Caco-2 (cell line): Measurements from ENCODE around the gene HDGFL2. TPM values are rescaled to one million over a fixed set of nuclear protein-coding genes. Genes with fewer than 3 reads are reported as not detected.

Experiments used
- BruUV-seq: library from RNA; stranded (reverse); fragments of 400-500 nt; replicated peaks from 2 replicates; lab custom pipeline; 2021; lab: Mats Ljungman, UMichigan
- CTCF ChIA-PET: fragments of 300-600 bp; sonication (Branson Sonifier 250); formaldehyde crosslinking; loops from one replicate; lab custom pipeline; 2022; ENCODE audit warnings: antibody characterized with exemption; lab: Charles Lee
- POLR2A ChIA-PET: fragments of 300-600 bp; sonication (Branson Sonifier 250); formaldehyde crosslinking; loops from one replicate; lab custom pipeline; 2022; ENCODE audit warnings: antibody characterized with exemption; lab: Charles Lee
- DNase-seq, 2 experiments: peaks; one replicate each; pipeline versions ENCODE4 v3.0.0 to v3.0.0-alpha.2; 2020 to 2022
- H3K27me3 ChIP-seq: replicated peaks from 2 replicates; pipeline ENCODE4 v1.6.0; 2011; ENCODE audit warnings: low read length; ENCODE audit not compliant: control insufficient read depth, insufficient read depth
- H3K36me3 ChIP-seq: 2 replicates; pipeline ENCODE4 v1.5.1; 2011; ENCODE audit warnings: low read length; ENCODE audit not compliant: control insufficient read depth, insufficient read depth
- H3K4me1 ChIP-seq: fragments of 250-450 bp; sonication (Bioruptor Pico); 2 replicates; pipeline ENCODE4 v1.5.1; 2020; ENCODE audit warnings: mild to moderate bottlenecking
- H3K4me3 ChIP-seq: 2 replicates; pipeline ENCODE4 v1.5.1; 2011; ENCODE audit warnings: low read depth, mild to moderate bottlenecking, control low read depth, low read length
- H3K9me3 ChIP-seq: fragments of 250-450 bp; sonication (Bioruptor Pico); 2 replicates; pipeline ENCODE4 v1.5.1; 2020; ENCODE audit warnings: mild to moderate bottlenecking, moderate library complexity
- H3K27ac Mint-ChIP-seq: one replicate; pipeline ENCODE4 v1.8.0; 2022; ENCODE audit warnings: mixed read lengths; ENCODE audit not compliant: unreplicated experiment
- H3K27me3 Mint-ChIP-seq: one replicate; pipeline ENCODE4 v1.8.0; 2022; ENCODE audit warnings: mixed read lengths; ENCODE audit not compliant: insufficient read depth, unreplicated experiment
- H3K36me3 Mint-ChIP-seq: one replicate; pipeline ENCODE4 v1.8.0; 2022; ENCODE audit warnings: mild to moderate bottlenecking, mixed read lengths; ENCODE audit not compliant: insufficient read depth, unreplicated experiment
- H3K4me1 Mint-ChIP-seq: one replicate; pipeline ENCODE4 v1.8.0; 2022; ENCODE audit warnings: low read depth, mixed read lengths; ENCODE audit not compliant: unreplicated experiment
- H3K4me3 Mint-ChIP-seq: one replicate; pipeline ENCODE4 v1.8.0; 2022; ENCODE audit warnings: mild to moderate bottlenecking, moderate library complexity, mixed read lengths; ENCODE audit not compliant: unreplicated experiment
- H3K9me3 Mint-ChIP-seq: one replicate; pipeline ENCODE4 v1.8.0; 2022; ENCODE audit warnings: mixed read lengths; ENCODE audit not compliant: unreplicated experiment
- CTCF ChIP-seq, 2 experiments: fragments of 200-600 bp in 1 of 2; IDR thresholded peaks; 1 replicate in 1 of 2; 2 replicates in 1 of 2; pipeline versions ENCODE4 v1.5.1 to v1.8.0; 2011 to 2022; ENCODE audit warnings: antibody characterized with exemption in 1 of 2, control low read depth in 1 of 2, inconsistent platforms in 1 of 2, low read depth in 1 of 2, low read length in 1 of 2, mild to moderate bottlenecking in 1 of 2, moderate library complexity in 1 of 2; ENCODE audit not compliant: insufficient read depth in 1 of 2, severe bottlenecking in 1 of 2, unreplicated experiment in 1 of 2
- intact Hi-C: fragments of 100-400 bp; cut with micrococcal nuclease; formaldehyde crosslinking; loops from one replicate; pipeline ENCODE4 v1.10.0; 2022; ENCODE audit not compliant: unreplicated experiment
- total RNA-seq: library from RNA; stranded (reverse); gene quantifications from 2 replicates; pipeline ENCODE4 v1.2.3, GENCODE V29; 2022

The HDGFL2 gene
- total RNA-seq, 1 experiment from 2014 or later, result 70.8 TPM

DNA sequence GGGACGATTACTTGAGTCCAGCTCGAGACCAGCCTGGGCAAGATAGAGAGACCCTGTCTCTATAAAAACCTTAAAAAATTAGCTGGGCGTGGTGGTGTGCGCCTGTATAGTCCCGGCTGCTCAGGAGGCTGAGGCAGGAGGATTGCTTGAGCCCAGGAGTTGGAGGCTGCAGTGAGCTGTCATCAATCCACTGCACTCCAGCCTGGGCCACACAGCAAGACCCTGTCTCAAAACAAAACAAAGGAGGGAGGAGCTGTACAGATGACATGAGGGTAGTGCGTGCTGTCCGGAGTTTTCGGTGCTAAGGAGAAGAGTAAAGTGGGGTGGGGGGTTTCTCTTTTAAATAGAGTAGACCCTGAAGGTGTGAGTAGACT lies 22.6 kb downstream of the HDGFL2 start:
- peaks cover 1% of the 10 kb centered on the region for H3K36me3 ChIP-seq
- no peak overlapping the region for H3K27ac Mint-ChIP-seq
- H3K36me3 Mint-ChIP-seq, result peaks cover 21% of the 10 kb centered on the region
- H3K4me3 Mint-ChIP-seq, result no peak overlapping the region
- ChIA-PET POLR2A (no interaction called here), CTCF (interaction anchor here (0.6 kb wide), 1 partner anchor 795 kb away, joined by 4 read pairs; the partner anchor contains the start of gene PIP5K1C)
- no peak overlapping the region for H3K4me3 ChIP-seq
- no peak for DNase-seq
- H3K9me3 Mint-ChIP-seq, result no peaks in the 10 kb centered on the region
- no peaks in the 10 kb centered on the region for H3K27me3 Mint-ChIP-seq
- H3K4me1 ChIP-seq, result no peaks in the 10 kb centered on the region
- H3K4me1 Mint-ChIP-seq, result no peaks in the 10 kb centered on the region
- no TSS peak for BruUV-seq
- TF ChIP-seq CTCF (IDR thresholded peaks at IDR 0.05; ENCODE audit: insufficient read depth in 1 of 2, low read depth in 1 of 2, low read length in 1 of 2, severe bottlenecking in 1 of 2, unreplicated experiment in 1 of 2), result no peak
- intact Hi-C loops, result no loop called here
- no peaks in the 10 kb centered on the region for H3K9me3 ChIP-seq
- H3K27me3 ChIP-seq, result no peaks in the 10 kb centered on the region

GRCh38 chr19:4495471-4495870 lies 23.4 kb downstream of the HDGFL2 start:
- no peaks in the 10 kb centered on the region for H3K4me1 ChIP-seq
- no peak for TF ChIP-seq CTCF (IDR thresholded peaks at IDR 0.05; ENCODE audit: insufficient read depth in 1 of 2, low read depth in 1 of 2, low read length in 1 of 2, severe bottlenecking in 1 of 2, unreplicated experiment in 1 of 2)
- no peak overlapping the region for H3K4me3 Mint-ChIP-seq
- no peak overlapping the region for H3K27ac Mint-ChIP-seq
- CTCF ChIA-PET, result interaction anchor here (0.6 kb wide), 1 partner anchor 140 kb away, joined by 3 read pairs; no protein-coding TSS in a partner anchor
- no peak for DNase-seq
- peaks cover 22% of the 10 kb centered on the region for H3K36me3 Mint-ChIP-seq
- no peaks in the 10 kb centered on the region for H3K27me3 ChIP-seq
- no peak overlapping the region for H3K4me3 ChIP-seq
- H3K9me3 Mint-ChIP-seq, result no peaks in the 10 kb centered on the region
- no peaks in the 10 kb centered on the region for H3K27me3 Mint-ChIP-seq
- H3K4me1 Mint-ChIP-seq, result no peaks in the 10 kb centered on the region
- peaks cover 1% of the 10 kb centered on the region for H3K36me3 ChIP-seq
- intact Hi-C loops, result no loop called here
- H3K9me3 ChIP-seq, result no peaks in the 10 kb centered on the region
- POLR2A ChIA-PET, result no interaction called here
- BruUV-seq, result no TSS peak

- ChIA-PET CTCF (no interaction called here), POLR2A (no interaction called here)
- H3K27ac Mint-ChIP-seq, result no peak overlapping the region
- no peaks in the 10 kb centered on the region for H3K27me3 ChIP-seq
- DNase-seq, result no peak
- no peak for TF ChIP-seq CTCF (IDR thresholded peaks at IDR 0.05; ENCODE audit: insufficient read depth in 1 of 2, low read depth in 1 of 2, low read length in 1 of 2, severe bottlenecking in 1 of 2, unreplicated experiment in 1 of 2)
- no peaks in the 10 kb centered on the region for H3K9me3 Mint-ChIP-seq
- H3K4me1 ChIP-seq, result no peaks in the 10 kb centered on the region
- H3K36me3 Mint-ChIP-seq, result peaks cover 14% of the 10 kb centered on the region
- intact Hi-C loops, result no loop called here
- H3K4me3 ChIP-seq, result no peak overlapping the region
- BruUV-seq, result no TSS peak
- no peak overlapping the region for H3K4me3 Mint-ChIP-seq
- peaks cover 1% of the 10 kb centered on the region for H3K36me3 ChIP-seq
- no peaks in the 10 kb centered on the region for H3K4me1 Mint-ChIP-seq
- no peaks in the 10 kb centered on the region for H3K27me3 Mint-ChIP-seq
- no peaks in the 10 kb centered on the region for H3K9me3 ChIP-seq
Measured at GRCh38 chr19:4496304-4496703, 24.2 kb downstream of the HDGFL2 start.
